ENCODE measurements around the gene CCL19.
A peak's percentile ranks its signal among the peaks of the same experiment; 100 is the strongest.

Gene CCL19

GRCh38 chr9:34647651-34648050, 43.4 kb downstream of the CCL19 start:
- H2AFZ ChIP-seq (ENCODE audit: low read depth, low read length): no peak overlapping the region
- no peaks in the 10 kb centered on the region for H3K9me3 ChIP-seq (ENCODE audit: insufficient read depth, low read length)
- H3K4me3 ChIP-seq (ENCODE audit: low read length): peak overlapping the region; percentile 96
- H3K4me2 ChIP-seq (ENCODE audit: low read length): peak overlapping the region; percentile 89
- H3K27me3 ChIP-seq (ENCODE audit: low read depth, low read length): no peaks in the 10 kb centered on the region
- H4K20me1 ChIP-seq (ENCODE audit: insufficient read depth, low read length): peaks cover 3% of the 10 kb centered on the region; the same call in 1 of the 2 replicates
- H3K4me1 ChIP-seq (ENCODE audit: low read length): peaks cover 13% of the 10 kb centered on the region
- peaks cover 13% of the 10 kb centered on the region for H3K79me2 ChIP-seq (ENCODE audit: low read length)
- TF ChIP-seq CTCF (IDR thresholded peaks at IDR 0.05; ENCODE audit: low read depth, low read length) (no peak), EZH2phosphoT487 (IDR thresholded peaks at IDR 0.05; ENCODE audit: low read depth) (no peak)
- H3K9ac ChIP-seq (ENCODE audit: low read length): peak overlapping the region; percentile 92; the same call in 1 of the 2 replicates
- no peak overlapping the region for H3K27ac ChIP-seq (ENCODE audit: low read length)
- H3K36me3 ChIP-seq (replicated peaks; ENCODE audit: low read depth, low read length): peaks cover 19% of the 10 kb centered on the region

GRCh38 chr9:34647084-34647403, 44.0 kb downstream of the CCL19 start:
- H4K20me1 ChIP-seq (ENCODE audit: insufficient read depth, low read length): peaks cover 3% of the 10 kb centered on the region; the same call in 1 of the 2 replicates
- TF ChIP-seq CTCF (IDR thresholded peaks at IDR 0.05; ENCODE audit: low read depth, low read length): no peak
- no peak for TF ChIP-seq EZH2phosphoT487 (IDR thresholded peaks at IDR 0.05; ENCODE audit: low read depth)
- H3K4me3 ChIP-seq (ENCODE audit: low read length): peak overlapping the region; percentile 96
- H3K9ac ChIP-seq (ENCODE audit: low read length): peak overlapping the region; percentile 92
- H2AFZ ChIP-seq (ENCODE audit: low read depth, low read length): no peak overlapping the region
- peaks cover 19% of the 10 kb centered on the region for H3K36me3 ChIP-seq (replicated peaks; ENCODE audit: low read depth, low read length)
- peak overlapping the region; percentile 89 for H3K4me2 ChIP-seq (ENCODE audit: low read length)
- H3K27ac ChIP-seq (ENCODE audit: low read length): peak overlapping the region; percentile 49; the same call in 1 of the 2 replicates
- no peaks in the 10 kb centered on the region for H3K27me3 ChIP-seq (ENCODE audit: low read depth, low read length)
- H3K79me2 ChIP-seq (ENCODE audit: low read length): peaks cover 13% of the 10 kb centered on the region
- H3K4me1 ChIP-seq (ENCODE audit: low read length): peaks cover 13% of the 10 kb centered on the region
- no peaks in the 10 kb centered on the region for H3K9me3 ChIP-seq (ENCODE audit: insufficient read depth, low read length)

GRCh38 chr9:34646211-34647083, 44.6 kb downstream of the CCL19 start, which contains the start of gene GALT:
Gene GALT (plus strand): TSS chr9:34646675. CDS start chr9:34646705, 30 bp downstream.
- Histone ChIP-seq H3K4me3 (ENCODE audit: low read length) (peak within 1 kb of the TSS; percentile 96), H3K27ac (ENCODE audit: low read length) (peak within 1 kb of the TSS; percentile 49), H3K4me2 (ENCODE audit: low read length) (peak within 1 kb of the TSS; percentile 89), H4K20me1 (ENCODE audit: insufficient read depth, low read length) (peaks cover 3% of the 10 kb centered on the region; the same call in 1 of the 2 replicates), H3K79me2 (ENCODE audit: low read length) (peaks cover 13% of the 10 kb centered on the region), H3K27me3 (ENCODE audit: low read depth, low read length) (no peaks in the 10 kb centered on the region), H2AFZ (ENCODE audit: low read depth, low read length) (peak within 1 kb of the TSS; percentile 96), H3K36me3 (replicated peaks; ENCODE audit: low read depth, low read length) (peaks cover 19% of the 10 kb centered on the region), H3K4me1 (ENCODE audit: low read length) (peaks cover 13% of the 10 kb centered on the region), H3K9me3 (ENCODE audit: insufficient read depth, low read length) (no peaks in the 10 kb centered on the region), H3K9ac (ENCODE audit: low read length) (peak within 1 kb of the TSS; percentile 92)
- no peak for TF ChIP-seq EZH2phosphoT487 (IDR thresholded peaks at IDR 0.05; ENCODE audit: low read depth)
- TF ChIP-seq CTCF (IDR thresholded peaks at IDR 0.05; ENCODE audit: low read depth, low read length): peak; percentile 62

GRCh38 chr9:34644766-34645314, 46.2 kb downstream of the CCL19 start:
- Histone ChIP-seq H3K36me3 (replicated peaks; ENCODE audit: low read depth, low read length) (peaks cover 17% of the 10 kb centered on the region), H3K79me2 (ENCODE audit: low read length) (peaks cover 13% of the 10 kb centered on the region), H4K20me1 (ENCODE audit: insufficient read depth, low read length) (peaks cover 3% of the 10 kb centered on the region; the same call in 1 of the 2 replicates), H3K9me3 (ENCODE audit: insufficient read depth, low read length) (no peaks in the 10 kb centered on the region), H3K4me3 (ENCODE audit: low read length) (no peak overlapping the region), H3K27ac (ENCODE audit: low read length) (no peak overlapping the region), H3K4me1 (ENCODE audit: low read length) (peaks cover 13% of the 10 kb centered on the region), H3K9ac (ENCODE audit: low read length) (no peak overlapping the region), H3K27me3 (ENCODE audit: low read depth, low read length) (no peaks in the 10 kb centered on the region), H3K4me2 (ENCODE audit: low read length) (no peak overlapping the region), H2AFZ (ENCODE audit: low read depth, low read length) (no peak overlapping the region)
- no peak for TF ChIP-seq CTCF (IDR thresholded peaks at IDR 0.05; ENCODE audit: low read depth, low read length)
- no peak for TF ChIP-seq EZH2phosphoT487 (IDR thresholded peaks at IDR 0.05; ENCODE audit: low read depth)
